Right lobe of liver (tissue), 4 donors: ENCODE results near the gene PIGS.

Source experiments
- POLR2A ChIP-seq: fragments of 450-650 bp; IDR thresholded peaks from one replicate; pipeline ENCODE4 v1.6.1; 2017; ENCODE audit warnings: antibody characterized with exemption, mild to moderate bottlenecking
- TF ChIP-seq, protein P1 (sequence below), 4 donors: fragments of 200-600 bp in 3 of 4; fragments of 450-650 bp in 1 of 4; IDR thresholded peaks; one replicate each; pipeline versions ENCODE4 v1.5.1 to v1.8.0; 2016 to 2022; ENCODE audit warnings: antibody characterized with exemption in 4 of 4, mild to moderate bottlenecking in 2 of 4
- donor health status: DM: no; HTN: no; CAD: no.
- donor health status: DM: no; HTN: no; CAD: no.
- donor health status: DM: no; HTN: yes; CAD: no.

GRCh38 chr17:28576758-28577465 is 5.6 kb upstream of the PIGS start, which contains the start of gene ALDOC:
- TF ChIP-seq, protein P1, sequence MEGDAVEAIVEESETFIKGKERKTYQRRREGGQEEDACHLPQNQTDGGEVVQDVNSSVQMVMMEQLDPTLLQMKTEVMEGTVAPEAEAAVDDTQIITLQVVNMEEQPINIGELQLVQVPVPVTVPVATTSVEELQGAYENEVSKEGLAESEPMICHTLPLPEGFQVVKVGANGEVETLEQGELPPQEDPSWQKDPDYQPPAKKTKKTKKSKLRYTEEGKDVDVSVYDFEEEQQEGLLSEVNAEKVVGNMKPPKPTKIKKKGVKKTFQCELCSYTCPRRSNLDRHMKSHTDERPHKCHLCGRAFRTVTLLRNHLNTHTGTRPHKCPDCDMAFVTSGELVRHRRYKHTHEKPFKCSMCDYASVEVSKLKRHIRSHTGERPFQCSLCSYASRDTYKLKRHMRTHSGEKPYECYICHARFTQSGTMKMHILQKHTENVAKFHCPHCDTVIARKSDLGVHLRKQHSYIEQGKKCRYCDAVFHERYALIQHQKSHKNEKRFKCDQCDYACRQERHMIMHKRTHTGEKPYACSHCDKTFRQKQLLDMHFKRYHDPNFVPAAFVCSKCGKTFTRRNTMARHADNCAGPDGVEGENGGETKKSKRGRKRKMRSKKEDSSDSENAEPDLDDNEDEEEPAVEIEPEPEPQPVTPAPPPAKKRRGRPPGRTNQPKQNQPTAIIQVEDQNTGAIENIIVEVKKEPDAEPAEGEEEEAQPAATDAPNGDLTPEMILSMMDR (IDR thresholded peaks at IDR 0.05) = no peak
- peak; percentile 96 for TF ChIP-seq POLR2A
